Occipital lobe (tissue), 2 donors: ENCODE measurements around the gene ABCC2. TPM values are rescaled to one million over a fixed set of nuclear protein-coding genes. Genes with fewer than 3 reads are reported as not detected.
A peak's percentile ranks its signal among the peaks of the same experiment; 100 is the strongest.

Experiments used
- DNase-seq: peaks from one replicate; lab custom pipeline; 2025; lab: John Stamatoyannopoulos, UW
- total RNA-seq: library from RNA; depleted of rRNA; stranded (reverse); fragments of >200 nt; gene quantifications from one replicate; pipeline ENCODE4 v1.2.3, GENCODE V29; 2014

The ABCC2 gene
- total RNA-seq, 1 donor from 2014 or later, result 0.16 TPM

GRCh38 chr10:99770408-99771045 lies 11.9 kb upstream of the ABCC2 start:
- no peak for DNase-seq

- DNase-seq, result no peak
These were observed 6.6 kb upstream of the ABCC2 start for GRCh38 chr10:99775850-99776249.

GRCh38 chr10:99777918-99778714 lies 4.3 kb upstream of the ABCC2 start:
- no peak for DNase-seq

GRCh38 chr10:99779335-99779734 lies 3.1 kb upstream of the ABCC2 start:
- DNase-seq, result no peak

- DNase-seq, result no peak
These were observed 558 bp upstream of the ABCC2 start for GRCh38 chr10:99781734-99782429.

GRCh38 chr10:99784016-99784726 lies 1.7 kb downstream of the ABCC2 start:
- DNase-seq, result no peak

GRCh38 chr10:99784727-99785441 lies 2.4 kb downstream of the ABCC2 start:
- DNase-seq, result no peak

- DNase-seq, result no peak
These were observed 3.2 kb downstream of the ABCC2 start for GRCh38 chr10:99785646-99786045.

- DNase-seq, result no peak
These were observed 4.9 kb downstream of the ABCC2 start for GRCh38 chr10:99787311-99787710.

GRCh38 chr10:99787782-99788445 lies 5.5 kb downstream of the ABCC2 start:
- no peak for DNase-seq

GRCh38 chr10:99788598-99789256 lies 6.3 kb downstream of the ABCC2 start:
- DNase-seq, result peak; percentile 20

GRCh38 chr10:99791831-99792230 lies 9.4 kb downstream of the ABCC2 start:
- DNase-seq, result no peak

GRCh38 chr10:99793819-99794218 lies 11.4 kb downstream of the ABCC2 start:
- DNase-seq, result no peak

- no peak for DNase-seq
These were observed 14.5 kb downstream of the ABCC2 start for GRCh38 chr10:99796928-99797327.

GRCh38 chr10:99798031-99798430 lies 15.6 kb downstream of the ABCC2 start:
- DNase-seq, result no peak

GRCh38 chr10:99798920-99799319 lies 16.5 kb downstream of the ABCC2 start:
- no peak for DNase-seq

GRCh38 chr10:99799613-99800012 lies 17.2 kb downstream of the ABCC2 start:
- DNase-seq, result no peak

- no peak for DNase-seq
These were observed 22.0 kb downstream of the ABCC2 start for GRCh38 chr10:99804471-99804870.

- no peak for DNase-seq
These were observed 22.8 kb downstream of the ABCC2 start for GRCh38 chr10:99805190-99805589.

GRCh38 chr10:99806091-99806490 lies 23.7 kb downstream of the ABCC2 start:
- DNase-seq, result no peak
